Measurements from ENCODE around the gene MATN3. TPM values are rescaled to one million over a fixed set of nuclear protein-coding genes. Genes with fewer than 3 reads are reported as not detected.

The MATN3 gene
- total and polyA plus RNA-seq, 9 of the 15 experiments (the other 6 are each of a cell fraction or from before 2014, with no cell fraction given): not detected

DNA sequence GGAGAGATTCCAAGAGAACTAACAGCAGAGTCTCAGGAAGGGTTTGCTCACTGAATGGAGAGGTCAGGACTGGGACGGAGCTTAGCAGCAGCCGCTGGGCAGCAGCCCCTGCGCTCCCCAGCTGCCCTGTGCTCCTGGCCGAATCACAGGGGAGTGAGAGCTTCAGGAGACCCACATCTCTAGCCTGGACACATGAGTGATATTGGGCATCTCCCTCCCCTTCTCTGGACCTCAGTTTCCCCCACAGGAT lies 511 bp downstream of the MATN3 start:
- no peak overlapping the region for H2AFZ ChIP-seq (ENCODE audit: low read depth, low read length)
- peak; percentile 21 for ATAC-seq
- DNase-seq (ENCODE audit: extremely low read depth in 1 of 4, low spot score in 3 of 4): no peak
- H3K36me3 ChIP-seq (ENCODE audit: control insufficient read depth, insufficient read depth, low read length): no peaks in the 10 kb centered on the region
- no peak overlapping the region for H3K9ac ChIP-seq (ENCODE audit: insufficient read depth in 1 of 2, low read depth in 2 of 2, low read length in 2 of 2)
- in situ Hi-C loops (cut with MboI): no loop called here
- 10% methylated on average over 4 of the region's 4 CpGs for WGBS (ENCODE audit: insufficient coverage, low coverage, missing lambda C conversion rate)
- intact Hi-C loops (cut with micrococcal nuclease): no loop called here
- FAIRE-seq: no peak
- H3K27ac ChIP-seq (ENCODE audit: extremely low read depth, low read depth, low read length): no peak overlapping the region
- no peaks in the 10 kb centered on the region for H3K79me2 ChIP-seq (ENCODE audit: control insufficient read depth, insufficient read depth, low read length)
- H4K20me1 ChIP-seq (replicated peaks; ENCODE audit: control insufficient read depth, insufficient read depth, low read length): no peaks in the 10 kb centered on the region
- BruUV-seq (replicated peaks): no TSS peak
- H3K4me3 ChIP-seq: no peak overlapping the region
- H3K9me1 ChIP-seq (ENCODE audit: control insufficient read depth, insufficient read depth, low read length): no peaks in the 10 kb centered on the region
- peaks cover 19 to 37% of the 10 kb centered on the region in 2 experiments for H3K27me3 ChIP-seq (ENCODE audit: control insufficient read depth in 2 of 2, insufficient read depth in 2 of 2, low read length in 2 of 2)
- POLR2A ChIA-PET: interaction anchor here (0.9 kb wide), 1 partner anchor 79 kb away, joined by 4 read pairs; no protein-coding TSS in a partner anchor
- H3K9me3 ChIP-seq (replicated peaks; ENCODE audit: control insufficient read depth, insufficient read depth, low read depth, low read length): 0 out of 2 replicates have a peak, but pooled peaks cover 2% of the 10 kb centered on the region
- 0 out of 2 replicates have a peak overlapping the region, but pooled peaks have one; percentile 13 for H3K4me2 ChIP-seq (ENCODE audit: insufficient read depth, low read length)
- CTCF ChIA-PET (ENCODE audit: low intra/inter-chr PET ratio): no interaction called here
- peaks cover 0 to 11% of the 10 kb centered on the region in 2 experiments; a peak in 2 of 5 replicates for H3K4me1 ChIP-seq (replicated peaks in 1 of 2; ENCODE audit: control insufficient read depth in 2 of 2, insufficient read depth in 2 of 2, low read length in 2 of 2)
- TF ChIP-seq, protein P1, sequence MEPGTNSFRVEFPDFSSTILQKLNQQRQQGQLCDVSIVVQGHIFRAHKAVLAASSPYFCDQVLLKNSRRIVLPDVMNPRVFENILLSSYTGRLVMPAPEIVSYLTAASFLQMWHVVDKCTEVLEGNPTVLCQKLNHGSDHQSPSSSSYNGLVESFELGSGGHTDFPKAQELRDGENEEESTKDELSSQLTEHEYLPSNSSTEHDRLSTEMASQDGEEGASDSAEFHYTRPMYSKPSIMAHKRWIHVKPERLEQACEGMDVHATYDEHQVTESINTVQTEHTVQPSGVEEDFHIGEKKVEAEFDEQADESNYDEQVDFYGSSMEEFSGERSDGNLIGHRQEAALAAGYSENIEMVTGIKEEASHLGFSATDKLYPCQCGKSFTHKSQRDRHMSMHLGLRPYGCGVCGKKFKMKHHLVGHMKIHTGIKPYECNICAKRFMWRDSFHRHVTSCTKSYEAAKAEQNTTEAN (CRISPR knock-in tag; IDR thresholded peaks at IDR 0.05): no peak
- TF ChIP-seq BCOR (IDR thresholded peaks at IDR 0.05) (no peak), SMARCC2 (IDR thresholded peaks at IDR 0.05; ENCODE audit: low read depth) (no peak), TARDBP (IDR thresholded peaks at IDR 0.05) (no peak), MBD2 (IDR thresholded peaks at IDR 0.05; ENCODE audit: borderline replicate concordance, low read depth) (no peak), PTRF (tag; IDR thresholded peaks at IDR 0.05) (no peak), KAT2B (IDR thresholded peaks at IDR 0.05; ENCODE audit: low read depth, low read length) (no peak)
- TF ChIP-seq, protein P2, sequence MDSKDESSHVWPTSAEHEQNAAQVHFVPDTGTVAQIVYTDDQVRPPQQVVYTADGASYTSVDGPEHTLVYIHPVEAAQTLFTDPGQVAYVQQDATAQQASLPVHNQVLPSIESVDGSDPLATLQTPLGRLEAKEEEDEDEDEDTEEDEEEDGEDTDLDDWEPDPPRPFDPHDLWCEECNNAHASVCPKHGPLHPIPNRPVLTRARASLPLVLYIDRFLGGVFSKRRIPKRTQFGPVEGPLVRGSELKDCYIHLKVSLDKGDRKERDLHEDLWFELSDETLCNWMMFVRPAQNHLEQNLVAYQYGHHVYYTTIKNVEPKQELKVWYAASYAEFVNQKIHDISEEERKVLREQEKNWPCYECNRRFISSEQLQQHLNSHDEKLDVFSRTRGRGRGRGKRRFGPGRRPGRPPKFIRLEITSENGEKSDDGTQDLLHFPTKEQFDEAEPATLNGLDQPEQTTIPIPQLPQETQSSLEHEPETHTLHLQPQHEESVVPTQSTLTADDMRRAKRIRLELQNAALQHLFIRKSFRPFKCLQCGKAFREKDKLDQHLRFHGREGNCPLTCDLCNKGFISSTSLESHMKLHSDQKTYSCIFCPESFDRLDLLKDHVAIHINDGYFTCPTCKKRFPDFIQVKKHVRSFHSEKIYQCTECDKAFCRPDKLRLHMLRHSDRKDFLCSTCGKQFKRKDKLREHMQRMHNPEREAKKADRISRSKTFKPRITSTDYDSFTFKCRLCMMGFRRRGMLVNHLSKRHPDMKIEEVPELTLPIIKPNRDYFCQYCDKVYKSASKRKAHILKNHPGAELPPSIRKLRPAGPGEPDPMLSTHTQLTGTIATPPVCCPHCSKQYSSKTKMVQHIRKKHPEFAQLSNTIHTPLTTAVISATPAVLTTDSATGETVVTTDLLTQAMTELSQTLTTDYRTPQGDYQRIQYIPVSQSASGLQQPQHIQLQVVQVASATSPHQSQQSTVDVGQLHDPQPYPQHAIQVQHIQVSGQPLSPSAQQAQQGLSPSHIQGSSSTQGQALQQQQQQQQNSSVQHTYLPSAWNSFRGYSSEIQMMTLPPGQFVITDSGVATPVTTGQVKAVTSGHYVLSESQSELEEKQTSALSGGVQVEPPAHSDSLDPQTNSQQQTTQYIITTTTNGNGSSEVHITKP (IDR thresholded peaks at IDR 0.05; ENCODE audit: partially characterized antibody): no peak
- TF ChIP-seq, protein P3, sequence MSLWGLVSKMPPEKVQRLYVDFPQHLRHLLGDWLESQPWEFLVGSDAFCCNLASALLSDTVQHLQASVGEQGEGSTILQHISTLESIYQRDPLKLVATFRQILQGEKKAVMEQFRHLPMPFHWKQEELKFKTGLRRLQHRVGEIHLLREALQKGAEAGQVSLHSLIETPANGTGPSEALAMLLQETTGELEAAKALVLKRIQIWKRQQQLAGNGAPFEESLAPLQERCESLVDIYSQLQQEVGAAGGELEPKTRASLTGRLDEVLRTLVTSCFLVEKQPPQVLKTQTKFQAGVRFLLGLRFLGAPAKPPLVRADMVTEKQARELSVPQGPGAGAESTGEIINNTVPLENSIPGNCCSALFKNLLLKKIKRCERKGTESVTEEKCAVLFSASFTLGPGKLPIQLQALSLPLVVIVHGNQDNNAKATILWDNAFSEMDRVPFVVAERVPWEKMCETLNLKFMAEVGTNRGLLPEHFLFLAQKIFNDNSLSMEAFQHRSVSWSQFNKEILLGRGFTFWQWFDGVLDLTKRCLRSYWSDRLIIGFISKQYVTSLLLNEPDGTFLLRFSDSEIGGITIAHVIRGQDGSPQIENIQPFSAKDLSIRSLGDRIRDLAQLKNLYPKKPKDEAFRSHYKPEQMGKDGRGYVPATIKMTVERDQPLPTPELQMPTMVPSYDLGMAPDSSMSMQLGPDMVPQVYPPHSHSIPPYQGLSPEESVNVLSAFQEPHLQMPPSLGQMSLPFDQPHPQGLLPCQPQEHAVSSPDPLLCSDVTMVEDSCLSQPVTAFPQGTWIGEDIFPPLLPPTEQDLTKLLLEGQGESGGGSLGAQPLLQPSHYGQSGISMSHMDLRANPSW (CRISPR knock-in tag; IDR thresholded peaks at IDR 0.05): no peak
- TF ChIP-seq, protein P4, sequence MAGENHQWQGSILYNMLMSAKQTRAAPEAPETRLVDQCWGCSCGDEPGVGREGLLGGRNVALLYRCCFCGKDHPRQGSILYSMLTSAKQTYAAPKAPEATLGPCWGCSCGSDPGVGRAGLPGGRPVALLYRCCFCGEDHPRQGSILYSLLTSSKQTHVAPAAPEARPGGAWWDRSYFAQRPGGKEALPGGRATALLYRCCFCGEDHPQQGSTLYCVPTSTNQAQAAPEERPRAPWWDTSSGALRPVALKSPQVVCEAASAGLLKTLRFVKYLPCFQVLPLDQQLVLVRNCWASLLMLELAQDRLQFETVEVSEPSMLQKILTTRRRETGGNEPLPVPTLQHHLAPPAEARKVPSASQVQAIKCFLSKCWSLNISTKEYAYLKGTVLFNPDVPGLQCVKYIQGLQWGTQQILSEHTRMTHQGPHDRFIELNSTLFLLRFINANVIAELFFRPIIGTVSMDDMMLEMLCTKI (IDR thresholded peaks at IDR 0.05; ENCODE audit: partially characterized antibody): no peak

All from K562 (cell line).